Heart right ventricle (tissue), 16 donors: ENCODE measurements around the gene ACKR3. TPM values are rescaled to one million over a fixed set of nuclear protein-coding genes. Genes with fewer than 3 reads are reported as not detected.

Source experiments
- ATAC-seq, 8 donors: fragments of 200-7000 bp; cut with Tn5 transposase; one replicate each; pipeline ENCODE4 v1.9.1; 2020; ENCODE audit warnings: mild to moderate bottlenecking in 8 of 8, moderate library complexity in 8 of 8, moderate number of reproducible peaks in 1 of 8
- DNase-seq, 2 donors: peaks; one replicate each; pipeline ENCODE4 v3.0.0-alpha.2; 2020
- H3K27ac ChIP-seq, 10 donors: fragments of 200-600 bp; sonication (generic) in 2 of 10; one replicate each; pipeline versions ENCODE4 v1.5.0 to v1.8.0; 2020 to 2022; ENCODE audit warnings: mild to moderate bottlenecking in 3 of 10
- H3K27me3 ChIP-seq, 7 donors: fragments of 200-600 bp; one replicate each; pipeline ENCODE4 v1.8.0; 2021 to 2022; ENCODE audit warnings: mild to moderate bottlenecking in 2 of 7
- H3K36me3 ChIP-seq, 9 donors: fragments of 200-600 bp; sonication (generic) in 1 of 9; one replicate each; pipeline versions ENCODE4 v1.5.0 to v1.8.0; 2020 to 2022; ENCODE audit warnings: mild to moderate bottlenecking in 2 of 9
- H3K4me1 ChIP-seq, 9 donors: fragments of 200-600 bp; sonication (generic) in 1 of 9; one replicate each; pipeline versions ENCODE4 v1.5.0 to v1.8.0; 2020 to 2022; ENCODE audit warnings: mild to moderate bottlenecking in 4 of 9
- H3K4me3 ChIP-seq, 10 donors: fragments of 200-600 bp; sonication (generic) in 2 of 10; one replicate each; pipeline versions ENCODE4 v1.5.0 to v1.8.0; 2020 to 2022; ENCODE audit warnings: mild to moderate bottlenecking in 7 of 10, moderate library complexity in 2 of 10
- H3K9me3 ChIP-seq, 11 donors: fragments of 200-600 bp in 10 of 11; sonication (generic) in 2 of 11; one replicate each; pipeline versions ENCODE4 v1.5.0 to v1.8.0; 2013 to 2022; ENCODE audit warnings: mild to moderate bottlenecking in 2 of 11, control low read depth in 1 of 11, moderate library complexity in 1 of 11
- CTCF ChIP-seq, 9 donors: fragments of 200-600 bp; sonication (generic) in 2 of 9; IDR thresholded peaks; one replicate each; pipeline versions ENCODE4 v1.5.0 to v1.8.0; 2021 to 2022; ENCODE audit warnings: antibody characterized with exemption in 9 of 9, mild to moderate bottlenecking in 5 of 9, moderate library complexity in 1 of 9
- WGBS, 2 donors: extraction: QIAGEN DNeasy Blood & Tissue Kit; methylation state at CpG; one replicate each; pipeline ENCODE4 v1.1.7; 2013; ENCODE audit warnings: inconsistent platforms in 1 of 2; 5-methylcytosine and 5-hydroxymethylcytosine counted together
- intact Hi-C, 10 donors: fragments of 100-400 bp; cut with DNase I; formaldehyde crosslinking; loops; one replicate each; pipeline versions ENCODE4 v1.11.1 to v1.14.2; 2022
- polyA plus RNA-seq, 2 donors: library from polyadenylated mRNA; stranded (reverse); fragments of 200-250 nt; gene quantifications; one replicate each; pipeline ENCODE4 v1.2.3, GENCODE V29; 2013
- total RNA-seq, 10 donors: library from RNA; stranded (reverse); fragmentation: NEBNext Ultra II Directional in 3 of 10; extraction: Animal tissue kit (Norgen Biotek cat#: 25700) in 3 of 10; gene quantifications; one replicate each; pipeline versions ENCODE4 v1.2.1 to v1.2.4, GENCODE V29; 2021 to 2023
- donor health status: Arrhythmogenic right ventricular cardiomyopathy.
- donor health status: ischemic (EF 13 %, LVEDD 7.1; RV severe dilation, severe dysfunction).
- donor health status: healthy with polysubstance abuse.
- donor health status: DM: no; HTN: yes; CAD: no.
- donor health status: DM: no; HTN: no; CAD: no.
- donor health status: ischemic (EF 25% LVEDD 6.9; RV normal size, moderate dysfunction).
- donor health status: ischemic (EF 25% LVEDD 5.7; RV mildly dilated, moderate dysfunction).
- donor health status: healthy.
- donor health status: DM: yes; HTN: yes; CAD: no.
- donor health status: Ischemic cardiomyopathy.
- donor health status: ischemic (EF 35%, LVEDD 5.7; RV mildly dilated, moderate dysfunction).
- donor health status: nonischemic (EF 11% LVEDD 7.7; RV severe dilation, severe dysfunction).
- donor health status: DM: yes; HTN: yes; CAD: no.
- donor health status: PGD.
- donor health status: ischemic (EF 29% LVEDD 5.4; RV normal size, mild dysfunction).
- donor health status: nonischemic (EF 23%, LVEDD 6.1; RV moderate dilation, normal function).

Gene ACKR3
- total and polyA plus RNA-seq, 12 donors = 17.7 to 102 (median 42.5) TPM

- H3K27me3 ChIP-seq = no peaks in the 10 kb centered on the region
- no peaks in the 10 kb centered on the region for H3K9me3 ChIP-seq
- intact Hi-C loops = no loop called here
- DNase-seq (no peak), ATAC-seq (no peak)
- H3K4me1 ChIP-seq = peaks cover 0 to 10% (median 0%) of the 10 kb centered on the region in 9 donors
- H3K4me3 ChIP-seq = no peak overlapping the region
- H3K27ac ChIP-seq = no peak overlapping the region
- no peak for TF ChIP-seq CTCF (IDR thresholded peaks at IDR 0.05)
- no peaks in the 10 kb centered on the region for H3K36me3 ChIP-seq
- 93 to 95% methylated on average over 10 of the region's 10 CpGs for WGBS, 2 donors
Measured at GRCh38 chr2:236612737-236613136, 43.1 kb downstream of the ACKR3 start.

- Histone ChIP-seq H3K36me3 (no peaks in the 10 kb centered on the region), H3K27ac (no peak overlapping the region), H3K4me1 (peaks cover 0 to 10% (median 0%) of the 10 kb centered on the region in 9 donors), H3K9me3 (no peaks in the 10 kb centered on the region), H3K4me3 (no peak overlapping the region), H3K27me3 (no peaks in the 10 kb centered on the region)
- intact Hi-C loops = no loop called here
- DNase-seq (no peak), ATAC-seq (peak in 6 of 8 donors; percentile 25 to 64 (median 56))
- no peak for TF ChIP-seq CTCF (IDR thresholded peaks at IDR 0.05)
- WGBS, 2 donors = 75 to 82% methylated on average over 4 of the region's 4 CpGs
Measured at GRCh38 chr2:236613612-236614011, 44.0 kb downstream of the ACKR3 start.

- H3K4me1 ChIP-seq = peaks cover 0 to 10% (median 0%) of the 10 kb centered on the region in 9 donors
- H3K27ac ChIP-seq = no peak overlapping the region
- no peaks in the 10 kb centered on the region for H3K36me3 ChIP-seq
- H3K4me3 ChIP-seq = no peak overlapping the region
- 91 to 98% methylated on average over 5 of the region's 5 CpGs for WGBS, 2 donors
- no peak for DNase-seq
- intact Hi-C loops = no loop called here
- no peaks in the 10 kb centered on the region for H3K9me3 ChIP-seq
- no peaks in the 10 kb centered on the region for H3K27me3 ChIP-seq
- no peak for ATAC-seq
- no peak for TF ChIP-seq CTCF (IDR thresholded peaks at IDR 0.05)
Measured at GRCh38 chr2:236614551-236614950, 44.9 kb downstream of the ACKR3 start.

GRCh38 chr2:236616031-236616430 lies 46.4 kb downstream of the ACKR3 start:
- Histone ChIP-seq H3K27me3 (no peaks in the 10 kb centered on the region), H3K4me3 (no peak overlapping the region), H3K4me1 (peaks cover 0 to 10% (median 0%) of the 10 kb centered on the region in 9 donors), H3K9me3 (no peaks in the 10 kb centered on the region), H3K27ac (no peak overlapping the region), H3K36me3 (no peaks in the 10 kb centered on the region)
- no peak for ATAC-seq
- WGBS, 2 donors = 96 to 97% methylated on average over 6 of the region's 6 CpGs
- intact Hi-C loops = no loop called here
- TF ChIP-seq CTCF (IDR thresholded peaks at IDR 0.05) = no peak
- DNase-seq = no peak
